Muscle of back (tissue), 10 donors: ENCODE data around the gene PATE3. TPM values are rescaled to one million over a fixed set of nuclear protein-coding genes. Genes with fewer than 3 reads are reported as not detected.

ENCODE experiments used
- polyA plus RNA-seq, 10 donors: library from polyadenylated mRNA; unstranded; fragments of 120-200 nt; gene quantifications; one replicate each; pipeline ENCODE4 v1.2.1, GENCODE V29; 2013; ENCODE audit not compliant: insufficient read length in 10 of 10

PATE3 gene
- polyA plus RNA-seq, 10 donors = not detected

Other genes starting within 250 kb of the PATE3 start
- gene EI24, start 218.7 kb upstream of the PATE3 start, polyA plus RNA-seq = 10 to 100 TPM; 65.6 to 78.0 (median 68.8) TPM
- 100 to 1,000 TPM; 110 to 150 (median 119) TPM for gene STT3A, start 195.3 kb upstream of the PATE3 start, polyA plus RNA-seq
- 10 to 100 TPM in 4 of 10 donors, 1 to 10 TPM in 6; 6.5 to 17.2 (median 9.9) TPM for gene CHEK1, start 163.0 kb upstream of the PATE3 start, polyA plus RNA-seq
- under 1 TPM; 0.18 to 0.55 (median 0.36) TPM for gene ACRV1, start 107.3 kb upstream of the PATE3 start, polyA plus RNA-seq
- gene PATE1, start 41.8 kb upstream of the PATE3 start, polyA plus RNA-seq = not detected
- under 1 TPM in 1 of 10 donors, not detected in 9; 0.14 TPM for gene PATE2, start 9.3 kb upstream of the PATE3 start, polyA plus RNA-seq
- under 1 TPM in 2 of 10 donors, not detected in 8; 0.13 to 0.22 TPM for gene PATE4, start 45.2 kb downstream of the PATE3 start, polyA plus RNA-seq
- 1 to 10 TPM; 4.9 to 7.9 (median 6.4) TPM for gene HYLS1, start 99.5 kb downstream of the PATE3 start, polyA plus RNA-seq
- gene PUS3, start 115.1 kb downstream of the PATE3 start, polyA plus RNA-seq = 10 to 100 TPM in 9 of 10 donors, 1 to 10 TPM in 1; 9.5 to 14.4 (median 11.7) TPM
- gene DDX25, start 116.4 kb downstream of the PATE3 start, polyA plus RNA-seq = 1 to 10 TPM in 1 of 10 donors, under 1 TPM in 9; 0.17 to 1.5 (median 0.52) TPM
- under 1 TPM in 3 of 10 donors, not detected in 7; 0.07 to 0.53 (median 0.17) TPM for gene VSIG10L2, start 157.9 kb downstream of the PATE3 start, polyA plus RNA-seq